Activated CD4-positive, alpha-beta T cell treated with anti-CD3 and anti-CD28 coated beads for 4 hours (primary cell): Measurements from ENCODE around the gene FGF14.

Experiments
- DNase-seq, 2 donors: peaks; one replicate each; pipeline ENCODE4 v3.0.0-alpha.2; 2020

The FGF14 gene

DNA sequence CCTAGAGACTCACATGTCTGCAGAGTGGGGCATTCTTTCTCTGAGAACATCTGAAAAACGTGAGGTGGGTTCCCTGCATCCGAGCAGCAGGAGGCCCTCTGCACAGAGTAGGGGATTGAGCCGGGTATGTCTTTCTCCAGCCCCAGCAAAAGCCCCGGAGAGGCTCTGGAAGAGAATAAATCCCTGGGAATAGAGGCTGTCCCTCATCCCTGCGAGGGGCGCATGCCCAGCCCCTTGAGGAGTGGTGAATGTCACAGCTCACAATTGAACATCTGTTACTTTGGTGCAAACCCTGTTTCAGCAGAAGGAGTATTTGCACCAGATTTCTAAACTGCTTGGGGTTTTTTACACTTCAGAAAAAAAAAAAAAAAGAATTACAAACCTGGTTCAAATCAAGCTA, 164.6 kb downstream of the FGF14 start:
- DNase-seq: no peak

- no peak for DNase-seq
Measured at GRCh38 chr13:102236830-102237229, 165.0 kb downstream of the FGF14 start.

GRCh38 chr13:102236341-102236740, 165.5 kb downstream of the FGF14 start:
- no peak for DNase-seq

DNA sequence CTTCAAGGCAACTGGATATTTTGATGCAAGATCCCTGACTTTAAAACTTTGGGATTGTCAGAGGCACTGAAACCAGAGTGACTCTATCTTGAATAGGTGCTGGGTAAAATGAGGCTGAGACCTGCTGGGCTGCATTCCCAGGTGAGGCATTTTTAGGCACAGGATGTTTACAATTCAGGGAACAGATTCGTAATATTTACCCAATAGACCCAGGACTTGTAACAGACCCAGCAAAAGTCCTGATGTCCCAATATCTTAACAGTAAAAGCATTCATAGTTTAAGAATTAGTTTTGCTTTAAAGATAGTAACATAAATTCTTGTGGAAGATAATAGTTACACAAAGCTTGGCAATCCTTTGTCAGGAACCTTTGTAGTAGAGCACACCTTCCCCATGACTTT, 166.2 kb downstream of the FGF14 start:
- DNase-seq: no peak

- no peak for DNase-seq
Measured at GRCh38 chr13:102234618-102235017, 167.2 kb downstream of the FGF14 start.

GRCh38 chr13:102233566-102234208, 168.2 kb downstream of the FGF14 start:
- no peak for DNase-seq

DNA sequence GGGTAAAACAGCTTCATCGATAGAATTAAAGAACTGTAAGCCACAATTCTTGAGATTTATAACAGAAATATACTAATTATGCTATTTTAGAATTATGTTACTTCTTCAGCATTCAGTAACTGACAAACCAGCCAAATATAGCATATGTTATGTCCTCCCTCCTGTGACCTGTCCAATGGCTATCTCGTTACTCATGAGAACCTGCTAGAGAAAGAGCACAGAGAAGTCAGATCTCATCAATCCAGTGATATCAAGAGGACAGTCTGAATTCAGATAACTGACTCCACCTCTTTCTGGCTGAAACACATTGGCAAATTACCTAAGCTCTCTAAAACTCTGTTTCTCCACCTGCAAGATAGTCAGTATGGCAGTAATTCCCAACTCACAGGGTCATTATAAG, 170.4 kb downstream of the FGF14 start:
- DNase-seq: no peak

DNA sequence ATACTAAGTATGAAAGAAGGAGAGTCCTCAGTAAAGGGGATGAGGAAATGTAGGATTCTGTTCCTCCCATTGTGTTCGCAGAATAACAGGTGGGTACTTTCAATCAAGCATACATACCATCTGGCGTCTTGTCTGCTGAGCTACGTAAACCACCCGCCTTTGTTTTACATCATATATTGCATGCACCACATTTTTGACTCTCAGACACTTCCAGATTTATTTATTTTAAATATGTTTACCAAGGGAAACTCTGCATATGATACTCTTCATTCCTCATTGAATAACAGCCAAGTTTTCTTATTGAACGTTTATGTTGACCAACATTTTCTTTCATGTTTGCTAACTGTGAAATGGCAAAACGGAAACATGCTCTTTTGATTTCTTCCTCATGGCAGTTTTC, 174.1 kb downstream of the FGF14 start:
- no peak for DNase-seq

- DNase-seq: no peak
Measured at GRCh38 chr13:102226591-102226990, 175.3 kb downstream of the FGF14 start.

DNA sequence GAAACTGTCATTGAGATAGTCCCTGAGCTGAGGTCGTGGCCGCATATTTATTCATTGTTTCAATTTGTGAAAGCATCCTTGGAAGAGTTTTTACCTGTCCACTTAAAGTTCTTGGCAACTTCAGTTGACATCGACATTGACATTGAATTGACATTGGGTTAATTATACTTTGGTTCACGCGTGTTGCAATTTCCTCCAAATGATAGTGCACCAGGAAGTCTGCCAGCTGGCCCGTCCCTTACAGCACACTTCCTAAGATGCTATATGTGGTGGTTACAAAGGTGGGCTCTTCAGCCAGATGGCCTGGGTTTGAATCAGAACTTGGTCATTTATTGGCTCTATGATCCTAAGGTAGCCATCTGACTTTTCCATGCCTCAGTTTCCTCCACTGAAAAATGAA, 176.0 kb downstream of the FGF14 start:
- DNase-seq: no peak

GRCh38 chr13:102220681-102221228, 181.1 kb downstream of the FGF14 start:
- DNase-seq: no peak

DNA sequence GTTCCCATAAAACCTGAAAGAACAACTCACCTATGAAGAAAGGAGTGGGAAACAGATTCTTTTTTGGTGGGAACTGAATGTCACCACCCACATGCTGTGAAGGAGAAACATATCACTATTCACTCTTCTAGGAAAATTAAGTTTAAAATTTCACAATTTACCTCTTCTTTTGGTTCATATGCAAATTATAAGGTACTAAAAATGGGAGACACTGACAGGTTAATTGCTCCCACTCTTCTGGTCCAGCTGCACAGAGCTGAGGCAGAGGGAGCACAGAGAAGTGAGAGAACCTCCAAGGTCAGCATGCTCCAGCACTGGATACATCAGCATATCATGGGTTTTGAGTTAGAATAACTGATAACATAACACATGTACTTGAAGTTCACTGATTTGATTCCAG, 186.9 kb downstream of the FGF14 start:
- DNase-seq: no peak

GRCh38 chr13:102212729-102213128, 189.1 kb downstream of the FGF14 start:
- no peak for DNase-seq

- DNase-seq: no peak
Measured at GRCh38 chr13:102208347-102208746, 193.5 kb downstream of the FGF14 start.

DNA sequence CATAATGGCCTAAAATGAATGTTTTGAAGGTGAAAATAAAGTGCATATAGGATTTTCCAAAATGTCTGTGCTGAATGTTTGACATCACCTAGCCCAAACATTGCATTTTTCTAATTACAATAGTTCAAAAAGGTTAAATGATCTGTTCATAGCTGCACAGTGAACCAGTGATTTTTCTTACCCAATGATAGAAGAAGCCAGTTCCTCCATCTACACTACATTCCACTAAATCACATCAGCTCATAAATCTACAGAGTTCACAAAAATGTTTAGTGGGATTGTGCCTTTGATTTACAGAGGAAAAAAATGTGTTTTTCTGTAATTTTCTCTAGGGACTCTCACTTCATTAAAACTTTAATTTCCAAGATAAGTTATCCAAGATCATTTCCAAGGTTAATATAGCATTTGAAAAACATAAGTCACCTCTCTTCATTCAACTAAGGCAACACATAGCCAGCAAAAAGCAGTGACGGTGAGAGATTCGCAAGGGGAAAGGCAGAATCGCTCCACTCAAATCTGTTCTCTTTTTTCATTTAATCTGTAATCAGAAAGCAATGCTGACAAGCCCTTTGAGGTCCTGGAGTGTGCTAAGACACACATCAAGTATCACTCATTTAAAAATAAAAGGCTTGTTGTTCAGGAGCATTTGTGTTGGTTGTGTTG, 194.0 kb downstream of the FGF14 start:
- DNase-seq: no peak

DNA sequence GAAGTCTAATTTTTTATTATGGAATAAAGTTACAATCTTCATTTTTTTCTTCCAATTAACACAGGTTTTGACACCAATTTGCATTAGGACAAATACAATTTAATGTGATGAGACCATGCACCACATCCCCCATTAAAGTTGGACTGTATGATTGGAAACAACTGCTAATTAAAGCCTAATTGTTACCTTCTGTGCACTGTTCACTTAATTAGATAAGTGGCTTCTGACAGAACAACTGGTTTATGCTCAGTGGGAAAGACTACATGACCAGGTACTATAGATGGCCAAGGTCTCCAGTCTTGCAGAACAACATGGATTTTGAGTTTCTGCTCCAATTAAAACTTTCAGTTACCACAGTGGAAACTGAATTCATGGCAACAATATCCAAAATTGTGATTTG, 198.1 kb downstream of the FGF14 start:
- no peak for DNase-seq

DNA sequence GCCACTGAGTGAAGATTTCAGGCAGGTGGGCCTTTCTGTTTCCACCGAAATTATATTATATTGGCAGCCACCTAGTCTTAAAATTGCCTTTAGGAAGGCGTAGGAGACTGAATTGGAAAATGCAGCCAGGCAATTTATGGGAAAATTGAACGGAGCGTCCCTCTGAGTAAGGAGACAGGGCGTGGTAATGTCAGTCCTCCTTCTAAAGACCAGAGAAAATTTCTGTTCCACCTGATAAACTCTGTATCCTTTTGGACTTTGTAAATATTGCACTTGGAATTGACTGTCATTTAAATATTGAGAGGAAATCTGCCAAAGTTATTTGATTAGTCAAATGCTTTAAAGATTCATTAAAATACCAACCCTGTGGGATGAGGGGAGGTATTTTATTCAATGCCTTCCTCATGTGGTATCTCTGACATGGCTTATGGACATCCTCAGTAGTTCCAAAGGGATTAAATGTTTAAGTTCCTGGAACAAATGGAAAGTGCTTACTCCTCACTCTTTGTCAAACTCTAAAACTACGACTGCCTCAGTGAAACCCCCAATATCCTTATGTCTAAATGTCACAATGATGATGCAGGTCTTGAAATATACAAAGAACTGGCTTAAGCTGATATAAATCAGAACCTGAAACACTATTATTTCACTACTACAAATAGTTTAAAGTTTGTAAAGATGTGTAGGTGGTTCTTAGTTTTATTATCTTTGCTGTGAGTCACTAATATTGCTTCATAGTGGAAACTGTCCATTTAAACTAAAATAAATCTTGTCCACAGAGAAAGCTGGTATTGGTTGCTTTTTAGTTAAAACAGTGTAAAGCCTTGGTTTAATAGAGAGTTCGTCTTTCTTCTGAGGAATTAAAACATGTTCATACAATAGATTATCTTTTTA, 203.2 kb downstream of the FGF14 start:
- no peak for DNase-seq

DNA sequence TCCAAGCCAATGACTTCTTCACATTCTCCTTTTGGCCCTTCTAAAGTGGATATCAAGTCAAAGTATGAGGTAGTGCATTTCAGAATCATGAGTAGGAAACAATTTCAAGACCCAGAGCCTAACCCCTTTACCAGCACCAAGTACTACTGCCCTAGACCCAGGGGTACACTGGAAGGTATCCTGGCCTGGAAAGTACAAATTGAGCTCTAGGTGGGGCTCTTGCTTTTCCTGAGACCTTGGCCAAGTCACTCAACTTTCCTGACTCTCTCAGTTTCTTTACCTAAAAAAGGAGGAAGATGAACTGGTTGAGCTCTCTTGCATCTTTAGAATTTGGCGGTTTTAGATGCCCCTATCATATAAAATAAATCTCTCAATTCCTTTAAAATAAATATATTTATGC, 204.7 kb downstream of the FGF14 start:
- no peak for DNase-seq

DNA sequence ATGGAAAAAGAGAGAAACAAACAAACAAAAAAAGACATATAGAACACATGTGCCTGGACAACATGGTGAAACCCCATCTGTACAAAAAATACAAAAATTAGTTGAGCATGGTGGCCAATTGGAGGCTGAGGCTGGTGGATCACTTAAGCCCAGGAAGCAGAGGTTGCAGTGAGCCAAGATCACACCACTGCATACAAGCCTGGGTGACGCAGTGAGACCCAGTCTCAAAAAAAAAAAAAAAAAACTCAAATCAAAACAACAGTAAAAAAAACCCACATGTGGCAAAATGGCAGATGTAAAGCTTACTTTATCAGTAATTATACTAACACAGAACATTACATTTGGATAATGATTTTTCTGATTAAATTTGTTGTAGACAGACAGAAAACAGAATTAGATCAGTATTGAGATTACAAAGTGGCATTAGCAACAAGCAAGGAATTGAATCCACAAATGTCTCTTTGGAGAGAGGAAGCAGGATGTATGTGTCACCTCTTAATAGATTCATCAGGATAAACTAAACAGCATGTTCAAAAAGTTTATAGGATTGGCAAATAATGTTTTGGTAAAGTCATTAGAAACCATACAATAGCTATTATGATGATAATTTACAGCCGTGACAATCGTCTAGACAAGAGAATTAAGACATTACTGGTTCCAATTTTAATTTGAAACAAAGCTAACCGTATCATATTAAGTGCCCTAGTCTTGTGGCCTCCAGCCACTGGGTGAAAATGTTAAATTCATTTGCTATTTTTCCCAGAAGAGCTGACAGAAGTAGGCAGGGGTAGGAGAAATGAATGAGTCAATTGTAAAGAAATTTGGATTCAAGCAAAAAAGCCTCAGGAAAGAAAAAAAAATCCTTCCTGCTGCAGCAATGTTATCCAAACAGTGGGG, 206.0 kb downstream of the FGF14 start:
- DNase-seq: no peak

- DNase-seq: no peak
Measured at GRCh38 chr13:102192858-102193257, 209.0 kb downstream of the FGF14 start.

DNA sequence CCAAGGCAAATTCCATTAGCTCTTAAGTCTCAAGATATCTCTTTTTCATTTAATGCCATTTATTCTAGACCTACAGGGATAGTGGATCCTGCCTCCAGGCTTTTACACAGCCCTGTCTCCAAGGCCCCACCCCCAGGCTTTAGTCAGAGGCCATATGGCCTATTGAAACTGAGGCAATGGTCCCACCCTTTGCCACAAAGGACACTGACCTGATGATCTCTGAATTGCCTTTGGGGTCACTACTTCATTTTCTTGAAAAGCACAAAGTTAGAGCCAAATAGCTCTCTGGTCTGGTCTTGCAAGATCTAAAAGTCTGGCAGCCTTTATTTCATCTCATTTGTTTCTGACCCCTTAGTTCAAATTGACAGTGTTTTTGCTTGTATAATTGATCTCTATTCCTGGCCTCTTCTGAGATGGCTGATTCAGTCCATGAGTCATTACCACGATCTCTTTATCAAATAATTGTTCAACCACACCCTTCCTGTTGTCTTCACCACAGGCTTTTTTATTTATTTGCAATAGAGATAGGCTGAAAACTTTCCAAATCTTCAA, 209.8 kb downstream of the FGF14 start:
- no peak for DNase-seq

GRCh38 chr13:102190930-102191329, 210.9 kb downstream of the FGF14 start:
- DNase-seq: no peak
